HG03139 (cell line): ENCODE data around the gene GPR176.

Source experiments
- ATAC-seq: cut with Tn5 transposase; IDR thresholded peaks from one replicate; pipeline ENCODE4 v1.9.1; 2021; ENCODE audit not compliant: unreplicated experiment

Gene GPR176

GRCh38 chr15:39785841-39786240, 134.2 kb downstream of the GPR176 start:
- ATAC-seq = no peak

GRCh38 chr15:39785139-39785538, 134.9 kb downstream of the GPR176 start:
- ATAC-seq = no peak

GRCh38 chr15:39784638-39785037, 135.4 kb downstream of the GPR176 start:
- no peak for ATAC-seq

GRCh38 chr15:39784125-39784524, 135.9 kb downstream of the GPR176 start:
- no peak for ATAC-seq

- no peak for ATAC-seq
Measured at GRCh38 chr15:39783244-39783820, 136.7 kb downstream of the GPR176 start.

GRCh38 chr15:39782441-39783138, 137.5 kb downstream of the GPR176 start, which contains the start of gene FSIP1:
Gene FSIP1, minus strand, starts transcription at chr15:39782841. Its CDS starts 6,317 bp downstream, at chr15:39776524.
- peak; percentile 98 for ATAC-seq

- no peak for ATAC-seq
Measured at GRCh38 chr15:39781967-39782302, 138.1 kb downstream of the GPR176 start.

DNA sequence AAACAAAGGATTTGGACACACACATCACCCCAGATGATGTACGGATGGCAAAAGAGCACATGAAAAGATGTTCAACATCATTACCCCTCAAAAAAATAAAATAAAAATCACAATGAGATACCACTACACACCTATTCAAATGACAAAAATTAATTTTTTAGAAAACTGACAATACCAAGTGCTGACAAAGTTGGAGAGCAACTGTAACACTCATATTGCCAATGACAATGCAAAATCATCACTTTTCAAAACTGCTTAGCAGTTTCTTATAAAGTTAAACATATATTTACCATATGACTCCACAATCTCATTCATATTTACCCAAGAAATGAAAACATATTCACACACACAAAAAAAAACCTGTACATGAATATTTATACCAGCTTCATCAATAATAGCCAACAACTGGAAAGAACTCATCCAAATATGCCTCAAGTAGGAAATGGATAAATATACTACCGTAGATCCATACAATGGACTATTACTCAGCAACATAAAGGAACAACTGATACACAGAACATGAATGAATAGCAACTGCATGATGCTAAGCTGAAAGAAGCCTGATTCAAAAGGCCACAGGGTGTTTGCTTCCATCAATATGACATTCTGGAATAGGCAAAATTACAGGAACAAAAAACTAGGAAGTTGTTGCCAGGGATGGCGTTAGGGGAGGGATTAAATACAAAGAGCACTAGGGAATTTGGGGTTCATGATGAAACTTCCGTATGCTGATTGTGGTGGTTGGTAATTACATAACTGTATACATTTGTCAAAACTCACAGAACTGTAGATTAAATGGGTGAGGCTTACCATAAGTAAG, 138.7 kb downstream of the GPR176 start:
- no peak for ATAC-seq

DNA sequence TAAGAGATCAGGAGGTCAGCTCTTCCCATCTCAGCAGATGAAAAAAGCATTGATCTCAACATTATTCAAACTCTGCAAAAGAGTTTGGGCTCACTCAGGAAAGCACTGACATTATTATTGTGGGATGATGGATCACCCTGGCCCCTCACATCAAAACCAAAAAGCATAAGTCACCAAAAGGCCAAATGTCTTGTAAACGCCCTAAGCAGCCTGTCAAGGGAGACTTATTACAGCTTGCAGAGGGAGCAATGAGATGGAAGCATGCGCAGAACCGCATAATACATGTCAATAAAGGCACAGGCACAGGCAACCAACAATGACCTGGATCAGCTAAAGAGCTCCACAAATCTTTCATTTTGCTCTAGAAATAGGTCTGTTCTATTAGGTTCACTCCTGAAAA, 142.0 kb downstream of the GPR176 start:
- no peak for ATAC-seq

DNA sequence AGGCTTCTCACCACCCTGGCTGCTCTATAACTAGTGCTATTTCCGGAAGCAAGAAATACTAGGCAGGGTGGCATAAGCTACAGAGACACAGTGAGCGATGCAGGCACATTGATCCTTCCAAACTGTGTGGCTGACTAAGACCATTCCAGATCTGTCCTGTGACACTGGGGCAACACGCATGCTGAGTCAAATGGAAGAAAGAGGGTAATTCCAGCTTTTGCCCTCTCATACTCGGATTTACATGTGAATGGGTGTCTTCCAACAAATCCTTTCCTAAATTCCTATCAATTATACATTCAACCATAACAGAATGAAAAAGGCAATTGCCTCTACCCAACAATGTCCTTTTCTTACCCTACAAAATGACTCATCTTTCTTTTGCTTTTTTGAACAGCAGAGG, 142.6 kb downstream of the GPR176 start:
- ATAC-seq = no peak

DNA sequence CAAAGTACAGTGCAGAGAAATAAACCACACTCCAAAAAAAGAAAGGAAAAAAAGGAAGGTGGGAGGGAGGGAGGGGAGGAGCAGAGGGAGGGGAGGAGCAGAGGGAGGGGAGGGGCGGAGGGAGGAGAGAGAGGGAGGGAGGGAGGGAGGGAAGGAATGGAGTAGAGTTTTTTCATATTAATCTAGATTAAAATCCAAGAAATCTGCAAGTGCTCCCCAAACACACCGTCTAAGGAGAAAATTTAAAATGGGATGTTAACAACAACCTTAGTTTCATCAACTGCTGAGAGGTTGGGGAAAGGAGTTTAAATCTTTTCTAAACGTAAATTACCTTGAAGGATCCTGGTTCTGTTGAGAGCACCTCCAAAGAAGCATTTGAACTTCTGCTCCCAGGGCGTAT, 144.0 kb downstream of the GPR176 start:
- no peak for ATAC-seq

DNA sequence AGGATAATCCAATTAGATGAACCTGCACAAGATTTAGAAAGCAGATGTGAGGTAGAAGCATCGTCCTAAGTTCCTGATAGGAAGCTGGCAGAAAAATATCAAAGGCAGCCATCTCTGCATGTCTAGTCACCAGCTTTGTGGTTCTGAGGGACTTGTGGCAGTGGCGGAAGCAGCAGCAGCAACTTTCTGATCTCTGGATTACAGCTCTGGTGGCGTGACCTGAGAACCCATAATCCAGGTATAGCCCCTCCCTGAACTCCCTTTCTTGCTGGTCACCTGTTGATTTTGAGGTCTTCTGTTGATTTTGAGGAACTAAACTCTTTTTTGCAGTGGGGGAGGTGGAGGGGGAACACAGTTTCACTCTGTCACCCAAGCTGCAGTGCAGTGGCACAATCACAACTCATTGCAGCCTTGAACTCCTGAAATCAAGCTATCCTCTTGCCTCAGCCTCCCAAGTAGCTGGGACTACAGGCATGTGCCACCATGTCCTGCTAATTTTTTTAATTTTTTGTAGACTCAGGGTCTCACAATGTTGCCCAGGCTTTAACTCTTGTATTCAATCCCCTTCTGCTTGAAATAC, 145.3 kb downstream of the GPR176 start:
- no peak for ATAC-seq

GRCh38 chr15:39770748-39771689, 149.0 kb downstream of the GPR176 start:
- no peak for ATAC-seq

GRCh38 chr15:39767921-39768320, 152.1 kb downstream of the GPR176 start:
- no peak for ATAC-seq

GRCh38 chr15:39761006-39761405, 159.1 kb downstream of the GPR176 start:
- ATAC-seq = no peak

DNA sequence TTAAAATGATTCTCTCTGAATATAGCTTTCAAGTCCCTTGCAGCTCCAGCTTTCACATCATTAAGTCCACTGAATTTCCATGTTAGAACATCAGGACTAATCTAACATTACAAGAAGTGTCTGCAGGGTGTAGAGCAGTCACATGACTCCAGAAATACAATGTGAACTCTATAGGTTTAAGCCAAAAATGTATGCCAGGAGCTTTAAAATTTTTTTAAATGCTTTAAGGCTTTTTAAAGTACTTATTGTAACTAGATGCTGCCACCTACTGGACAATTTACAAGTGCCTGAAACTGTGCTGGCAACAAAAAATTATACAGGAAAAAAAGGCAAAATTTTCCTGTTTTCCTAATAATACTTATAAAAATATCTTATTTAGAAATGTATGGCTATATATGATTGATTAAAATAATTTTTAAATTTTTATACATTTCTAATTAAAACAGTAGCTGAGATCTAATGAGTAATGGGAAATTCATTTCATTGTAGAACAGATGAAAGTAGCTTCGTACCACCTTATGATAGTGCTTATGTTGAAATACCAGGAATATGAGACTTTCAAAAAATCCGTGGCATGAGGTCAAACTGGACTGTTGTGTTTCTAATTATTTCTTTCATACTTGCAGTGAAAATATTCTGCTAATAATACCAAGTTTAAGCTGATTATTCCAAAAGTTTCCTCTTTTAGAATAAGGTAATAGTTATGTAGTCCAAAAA, 163.1 kb downstream of the GPR176 start:
- ATAC-seq = no peak

DNA sequence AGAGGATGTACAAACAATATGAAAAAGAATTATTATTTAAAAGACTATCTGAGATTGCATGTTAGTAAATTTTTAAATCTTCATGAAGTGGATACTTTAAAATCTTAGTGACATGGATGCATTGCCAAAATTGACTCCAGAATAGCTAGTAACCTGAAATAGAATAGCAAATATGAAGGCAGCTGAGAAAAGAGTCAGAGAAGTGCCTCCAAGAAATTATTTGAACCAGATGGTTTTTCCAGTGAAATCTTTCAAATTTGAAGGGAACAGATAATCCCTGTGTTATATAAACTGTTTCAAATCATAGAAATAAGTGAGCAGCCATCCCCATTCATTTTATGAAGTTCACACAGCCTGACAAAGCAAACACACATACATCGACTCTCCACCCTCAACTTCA, 167.1 kb downstream of the GPR176 start:
- no peak for ATAC-seq

DNA sequence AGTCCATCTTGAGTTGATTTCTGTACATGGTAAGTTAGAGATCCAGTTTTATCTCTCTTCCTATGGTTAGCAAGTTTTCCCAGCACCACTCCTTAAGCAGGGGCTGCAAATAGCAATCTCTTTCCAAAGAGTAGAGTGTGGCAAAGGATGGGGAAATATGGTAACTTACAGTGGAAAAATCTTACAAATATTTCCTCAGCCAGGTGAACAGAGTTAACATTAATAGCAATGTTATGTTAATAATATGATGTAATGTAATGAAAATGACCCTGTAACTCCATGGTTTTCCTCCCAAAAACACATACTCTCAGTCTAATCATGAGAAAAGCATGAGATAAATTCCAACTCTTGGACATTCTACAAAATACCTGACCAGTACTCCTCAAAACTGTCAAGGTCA, 167.8 kb downstream of the GPR176 start:
- no peak for ATAC-seq
